Head of caudate nucleus (tissue), 42 donors: ENCODE data around the gene IER5.
A peak's percentile ranks its signal among the peaks of the same experiment; 100 is the strongest.

ENCODE experiments used
- DNase-seq, 42 donors: peaks; one replicate each; pipeline versions ENCODE4 v3.0.0 to v3.0.0-alpha.2; 2020 to 2021; ENCODE audit warnings: mixed read lengths in 7 of 42
- intact Hi-C: fragments of 100-400 bp; cut with DNase I; formaldehyde crosslinking; loops from one replicate; pipeline ENCODE4 v1.15.0; 2022

IER5 gene

DNA sequence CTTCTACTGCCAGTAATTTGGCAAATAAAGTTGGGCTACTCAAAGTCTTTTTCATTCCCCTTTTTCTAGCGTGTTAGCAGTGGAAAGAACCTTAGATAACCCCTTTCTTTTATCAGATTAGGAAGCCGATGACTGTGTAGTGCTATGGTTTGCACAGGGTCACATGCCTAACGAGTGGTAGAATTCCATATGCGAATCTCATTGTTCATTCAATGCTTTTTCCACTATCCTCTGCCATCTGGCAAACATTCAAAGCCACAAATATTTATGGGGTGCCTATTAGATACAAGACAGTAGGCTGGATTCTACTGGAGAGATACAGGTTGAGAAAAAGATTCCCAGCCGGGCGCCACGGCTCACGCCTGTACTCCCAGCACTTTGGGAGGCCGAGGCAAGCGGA lies 14.9 kb upstream of the IER5 start:
- DNase-seq: no peak
- intact Hi-C loops: no loop called here

DNA sequence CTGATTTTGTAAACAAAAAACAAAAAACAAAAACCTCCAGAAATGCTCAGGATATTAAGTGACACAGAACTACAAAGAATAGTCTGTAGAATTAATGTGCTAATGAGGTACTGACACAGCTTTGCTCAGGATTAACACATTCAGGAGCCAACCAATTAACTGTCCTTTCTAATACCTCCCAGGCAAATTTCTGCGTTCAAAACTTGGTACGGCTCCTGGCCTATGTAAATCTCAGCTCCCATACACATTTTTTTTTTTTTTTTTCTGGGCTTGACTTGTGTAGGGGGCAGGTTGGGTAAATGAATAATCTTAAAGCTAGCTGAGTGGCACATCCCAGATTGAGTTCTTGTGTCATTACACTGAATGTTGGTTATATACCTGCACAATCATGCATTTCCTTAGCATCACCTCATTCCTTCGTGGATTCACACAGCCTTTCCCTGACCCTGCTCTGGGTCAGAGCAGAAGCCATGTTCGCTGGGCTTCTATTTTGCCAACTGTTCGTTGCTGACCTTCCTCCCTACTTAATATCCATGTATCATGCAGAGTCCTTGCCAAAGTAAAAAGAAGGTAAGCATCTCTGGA lies 12.6 kb upstream of the IER5 start:
- intact Hi-C loops: no loop called here
- DNase-seq: no peak

- intact Hi-C loops: no loop called here
- DNase-seq: no peak
These were observed 11.6 kb upstream of the IER5 start for GRCh38 chr1:181076852-181077251.

DNA sequence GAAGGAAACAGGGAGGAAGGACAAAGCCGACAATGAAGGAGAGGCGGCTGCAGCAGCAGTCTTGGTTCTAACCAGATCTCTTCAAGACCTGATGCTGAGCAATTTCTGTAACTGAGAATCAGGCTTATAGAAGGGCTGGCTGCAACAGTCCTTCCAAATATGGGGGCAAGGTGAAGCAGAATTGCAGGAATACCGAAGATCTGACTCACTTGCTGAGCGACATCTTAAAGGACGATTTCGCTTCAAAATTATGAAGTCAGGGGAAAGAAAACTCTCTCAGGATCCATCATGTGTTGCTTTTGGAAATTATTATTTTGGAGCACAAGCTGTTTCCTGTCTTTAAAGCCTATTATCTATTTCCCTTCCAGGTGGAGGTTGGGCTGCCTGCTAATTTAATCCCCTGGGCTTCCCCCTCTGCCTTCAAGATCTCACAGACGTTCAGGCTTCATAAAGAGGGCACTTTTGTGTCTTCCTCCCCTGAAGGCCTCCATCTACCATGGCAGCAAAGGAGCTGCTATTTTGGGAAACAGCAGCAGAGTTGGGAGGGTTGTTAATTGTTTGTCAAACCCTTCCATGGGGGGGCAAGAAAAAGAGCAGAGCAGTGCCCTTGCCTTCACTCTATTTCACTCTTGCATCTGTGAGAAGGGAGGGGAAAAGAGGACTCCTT lies 10.8 kb upstream of the IER5 start:
- intact Hi-C loops: no loop called here
- no peak for DNase-seq

DNA sequence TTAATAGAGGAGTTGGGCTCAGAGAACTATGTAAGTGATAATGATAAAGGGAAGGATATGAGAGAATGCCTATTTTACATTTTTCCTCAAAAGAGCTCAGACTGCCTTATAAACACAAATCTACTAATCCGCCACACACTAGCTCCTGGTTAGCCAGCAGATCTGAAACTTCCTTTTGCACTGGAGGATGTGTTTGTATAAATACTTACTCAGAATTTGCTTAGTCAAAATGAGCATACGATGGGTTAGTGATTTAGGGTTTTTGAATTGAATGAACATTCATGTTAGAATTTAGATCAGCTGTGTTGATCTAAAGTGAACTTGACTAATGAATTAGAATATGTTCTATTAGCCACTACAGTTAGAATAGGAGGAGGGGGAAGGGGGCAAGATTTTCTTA lies 9.1 kb upstream of the IER5 start:
- DNase-seq: no peak
- intact Hi-C loops: no loop called here

DNA sequence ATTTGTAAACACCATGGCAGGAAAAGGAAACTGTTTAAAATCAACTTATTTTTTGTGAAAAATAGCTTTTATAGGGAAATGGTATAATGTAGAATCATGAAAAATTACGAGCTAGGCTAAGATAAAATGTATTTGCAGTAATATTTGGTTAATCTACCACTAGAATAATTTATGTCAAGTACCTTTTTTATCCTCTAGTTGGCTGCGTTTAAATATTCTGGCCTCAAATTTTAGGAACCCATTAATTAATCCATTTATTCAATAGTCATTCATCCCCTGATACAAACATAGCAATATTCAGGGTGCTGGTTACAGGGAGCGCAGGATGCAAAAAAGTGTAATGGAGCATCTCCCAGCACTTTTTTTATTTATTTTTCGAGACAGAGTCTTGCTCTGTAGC lies 8.6 kb upstream of the IER5 start:
- DNase-seq: no peak
- intact Hi-C loops: loop anchor here (10.0 kb wide), 1 partner anchor 45 kb away; the partner anchor contains the start of gene MR1

GRCh38 chr1:181080556-181080955 lies 7.9 kb upstream of the IER5 start:
- intact Hi-C loops: loop anchor here (10.0 kb wide), 1 partner anchor 46 kb away; the partner anchor contains the start of gene MR1
- DNase-seq: no peak

DNA sequence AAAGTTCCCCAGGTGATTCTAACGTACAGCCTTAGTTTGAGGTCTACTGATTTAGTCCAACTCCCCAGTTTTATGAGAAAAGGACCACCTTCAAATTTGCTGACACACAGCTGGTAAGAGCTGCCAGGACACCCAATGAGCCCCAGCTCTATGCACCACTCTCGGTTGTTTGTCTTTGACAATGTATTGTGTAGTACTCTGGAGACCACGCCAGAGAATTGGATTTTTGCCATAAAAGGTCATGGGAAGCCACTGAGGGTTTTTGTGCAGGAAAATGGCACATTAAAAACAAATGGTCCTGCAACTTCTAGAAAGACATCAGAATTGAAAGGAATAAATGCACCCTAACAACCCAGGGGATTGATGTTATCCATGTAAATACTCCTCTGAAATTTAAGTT lies 7.1 kb upstream of the IER5 start:
- DNase-seq: no peak
- intact Hi-C loops: loop anchor here (10.0 kb wide), 1 partner anchor 47 kb away; the partner anchor contains the start of gene MR1

- peak in 17 of 42 donors; percentile 20 to 62 (median 40) for DNase-seq
These were observed 4.5 kb upstream of the IER5 start for GRCh38 chr1:181083842-181084605.

GRCh38 chr1:181084606-181084969 lies 3.9 kb upstream of the IER5 start:
- DNase-seq: no peak
- intact Hi-C loops: loop anchor here (10.0 kb wide), 1 partner anchor 50 kb away; the partner anchor contains the start of gene MR1

More at GRCh38 chr1:181083842-181084605, 4.5 kb upstream of the IER5 start:
- intact Hi-C loops: loop anchor here (10.0 kb wide), 1 partner anchor 49 kb away; the partner anchor contains the start of gene MR1

GRCh38 chr1:181086091-181086490 lies 2.4 kb upstream of the IER5 start:
- no peak for DNase-seq
- intact Hi-C loops: loop anchor here (10.0 kb wide), 1 partner anchor 51 kb away; the partner anchor contains the start of gene MR1

- DNase-seq: no peak
- intact Hi-C loops: loop anchor here (10.0 kb wide), 1 partner anchor 52 kb away; the partner anchor contains the start of gene MR1
These were observed 1.6 kb upstream of the IER5 start for GRCh38 chr1:181086926-181087325.

GRCh38 chr1:181087400-181087901 lies 1.0 kb upstream of the IER5 start:
- no peak for DNase-seq
- intact Hi-C loops: loop anchor here (10.0 kb wide), 1 partner anchor 53 kb away; the partner anchor contains the start of gene MR1

DNA sequence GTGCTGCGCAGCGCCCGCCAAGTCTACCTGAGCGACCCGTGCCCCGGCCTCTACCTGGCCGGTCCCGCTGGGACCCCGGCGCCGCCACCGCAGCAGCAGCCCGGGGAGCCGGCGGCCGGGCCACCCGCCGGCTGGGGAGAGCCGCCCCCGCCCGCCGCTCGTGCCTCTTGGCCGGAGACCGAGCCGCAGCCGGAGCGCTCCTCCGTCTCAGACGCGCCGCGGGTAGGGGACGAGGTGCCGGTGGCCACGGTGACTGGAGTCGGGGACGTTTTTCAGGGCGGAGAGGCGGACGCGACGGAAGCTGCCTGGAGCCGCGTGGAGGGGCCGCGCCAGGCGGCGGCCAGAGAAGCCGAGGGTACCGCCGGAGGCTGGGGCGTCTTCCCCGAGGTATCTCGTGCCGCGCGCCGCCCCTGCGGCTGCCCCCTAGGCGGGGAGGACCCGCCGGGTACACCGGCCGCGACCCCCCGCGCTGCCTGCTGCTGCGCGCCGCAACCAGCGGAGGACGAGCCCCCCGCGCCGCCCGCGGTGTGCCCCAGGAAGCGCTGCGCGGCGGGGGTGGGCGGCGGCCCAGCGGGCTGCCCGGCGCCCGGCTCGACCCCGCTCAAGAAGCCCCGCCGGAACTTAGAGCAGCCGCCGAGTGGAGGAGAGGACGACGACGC lies 646 bp downstream of the IER5 start:
- intact Hi-C loops: loop anchor here (10.0 kb wide), 1 partner anchor 54 kb away; the partner anchor contains the start of gene MR1
- peak in 20 of 42 donors; percentile 15 to 67 (median 40) for DNase-seq

- peak; percentile 44 to 87 (median 70) for DNase-seq
- intact Hi-C loops: loop anchor here (2.0 to 10.0 kb wide), 3 partner anchors 15 to 55 kb away; partner anchors contain the start of gene MR1
These were observed 1.4 kb downstream of the IER5 start for GRCh38 chr1:181089676-181090544.

- no peak for DNase-seq
- intact Hi-C loops: loop anchor here (2.0 to 5.0 kb wide), 2 partner anchors 14 to 52 kb away; no protein-coding TSS in a partner anchor
These were observed 2.2 kb downstream of the IER5 start for GRCh38 chr1:181090641-181091126.

DNA sequence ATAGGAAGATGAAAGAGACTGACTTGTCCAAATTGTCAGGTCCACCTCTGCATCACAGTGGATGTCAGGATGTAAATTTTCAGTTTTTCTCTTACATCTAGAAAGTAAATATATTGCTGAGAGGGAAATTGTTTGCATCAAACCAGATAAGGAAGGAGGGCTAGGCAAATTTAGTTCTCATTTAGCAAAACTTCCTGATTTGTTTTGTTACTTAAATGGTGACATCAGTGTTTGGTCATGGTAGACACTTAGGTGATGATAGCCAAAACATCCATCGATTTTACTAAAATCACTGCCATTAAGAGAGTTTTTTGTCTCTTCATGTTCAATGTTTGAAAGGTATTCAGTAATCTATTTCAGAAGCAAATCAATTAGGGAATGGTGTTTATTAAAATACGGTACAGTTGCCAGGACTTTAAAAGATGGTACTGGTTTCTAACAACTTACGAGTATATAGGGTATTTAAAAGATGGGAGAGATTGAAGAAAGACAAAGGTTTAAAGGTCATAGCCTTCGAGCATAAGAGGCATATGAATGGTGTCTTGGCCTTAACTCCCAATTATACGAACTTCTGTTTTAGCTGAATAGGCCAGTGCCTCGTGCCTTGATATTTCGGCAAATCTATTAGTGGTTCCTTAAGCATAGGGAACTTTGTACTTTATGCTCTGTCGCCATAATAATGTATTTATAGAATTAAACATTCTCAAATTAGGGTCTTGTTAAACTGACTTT lies 3.0 kb downstream of the IER5 start:
- DNase-seq: no peak
- intact Hi-C loops: loop anchor here (2.0 to 5.0 kb wide), 2 partner anchors 13 to 51 kb away; no protein-coding TSS in a partner anchor
